HG03342 (cell line): ENCODE data around the gene COL24A1.
"Not testable (repeated sequence)": the region's sequence is repeated elsewhere in the genome, so short reads cannot be mapped to it uniquely, and the experiment has no call there.

Source experiments
- ATAC-seq: cut with Tn5 transposase; IDR thresholded peaks from one replicate; pipeline ENCODE4 v1.9.1; 2021; ENCODE audit warnings: mild to moderate bottlenecking, moderate library complexity; ENCODE audit not compliant: unreplicated experiment

COL24A1 gene

DNA sequence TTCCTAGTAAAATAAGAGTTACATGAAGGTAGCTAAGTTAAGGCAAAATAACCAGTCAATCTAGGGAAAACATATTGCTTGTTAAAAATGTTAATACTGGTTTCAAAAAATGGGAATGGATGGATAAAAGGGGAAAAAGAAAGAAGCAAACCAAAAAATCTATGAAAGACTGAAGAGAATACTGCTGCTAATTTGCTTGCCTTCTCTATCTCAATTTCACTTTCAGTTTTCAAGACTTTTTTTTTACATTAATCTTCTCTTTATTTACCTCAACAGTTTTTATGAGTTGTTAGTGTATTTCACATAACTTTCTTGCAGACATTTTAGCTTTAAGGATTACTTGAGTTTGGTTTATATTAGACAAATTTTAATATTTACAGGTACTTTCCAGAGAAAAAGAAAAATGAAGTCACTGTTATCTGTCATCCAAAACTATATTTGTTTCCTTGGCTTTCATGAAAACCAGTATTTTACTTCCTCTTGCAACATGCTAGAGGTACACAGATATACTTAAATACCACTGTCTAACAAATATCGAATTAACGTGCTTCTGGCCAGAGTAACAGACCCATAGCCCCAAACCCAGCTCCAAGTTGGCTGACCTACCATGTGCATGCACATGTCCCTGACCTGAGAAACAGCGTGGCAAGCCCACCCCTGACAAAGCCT lies 70.7 kb downstream of the COL24A1 start:
- ATAC-seq = peak; percentile 42

- no peak for ATAC-seq
Measured at GRCh38 chr1:86084998-86085397, 71.6 kb downstream of the COL24A1 start.

DNA sequence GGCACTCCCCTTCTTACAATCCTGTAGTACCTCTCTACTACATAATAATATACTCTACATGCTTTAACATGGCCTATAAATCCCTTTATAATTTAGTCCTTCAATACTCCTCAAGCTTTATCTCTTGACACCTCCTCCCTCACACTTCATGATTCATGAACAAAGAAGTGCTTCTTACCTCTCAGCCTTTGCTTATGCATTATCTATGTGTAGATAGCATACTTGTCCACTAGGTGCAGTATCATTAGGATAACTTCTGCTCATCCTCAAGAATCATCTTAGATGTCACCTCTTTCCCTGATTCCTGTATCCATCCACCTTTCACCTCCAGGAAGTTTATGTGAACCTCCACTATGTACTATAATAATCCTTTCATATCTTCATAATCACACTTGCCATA lies 74.4 kb downstream of the COL24A1 start:
- ATAC-seq = peak; percentile 58

DNA sequence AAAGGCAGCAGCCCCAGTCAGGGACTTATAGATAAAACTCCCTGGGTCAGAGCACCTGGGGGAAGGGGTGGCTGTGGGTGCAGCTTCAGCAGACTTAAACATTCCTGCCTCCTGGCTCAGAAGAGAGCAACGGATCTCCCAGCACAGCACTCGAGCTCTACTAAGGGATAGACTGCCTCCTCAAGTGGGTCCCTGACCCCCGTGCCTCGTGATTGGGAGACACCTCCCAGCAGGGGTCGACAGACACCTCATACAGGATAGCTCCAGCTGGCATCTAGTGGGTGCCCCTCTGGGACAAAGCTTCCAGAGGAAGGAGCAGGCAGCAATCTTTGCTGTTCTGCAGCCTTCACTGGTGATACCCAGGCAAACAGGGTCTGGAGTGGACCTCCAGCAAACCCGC lies 84.1 kb downstream of the COL24A1 start:
- not testable (repeated sequence) for ATAC-seq

DNA sequence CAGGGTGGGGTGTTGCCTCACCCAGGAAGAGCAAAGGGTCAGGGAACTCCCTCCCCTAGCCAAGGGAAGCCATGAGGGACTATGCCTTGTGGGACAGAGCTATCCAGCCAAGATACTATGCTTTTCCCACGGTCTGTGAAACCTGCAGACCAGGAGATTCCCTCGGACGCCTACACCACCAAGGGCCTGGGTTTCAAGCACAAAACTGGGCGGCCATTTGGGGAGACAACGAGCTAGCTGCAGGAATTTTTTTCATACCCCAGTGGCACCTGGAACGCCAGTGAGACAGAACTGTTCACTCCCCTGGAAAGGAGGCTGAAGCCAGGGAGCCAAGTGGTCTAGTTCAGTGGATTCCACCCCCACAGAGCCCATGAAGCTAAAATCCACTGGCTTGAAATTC lies 84.7 kb downstream of the COL24A1 start:
- ATAC-seq = not testable (repeated sequence)

GRCh38 chr1:86069757-86070145 lies 86.8 kb downstream of the COL24A1 start:
- no peak for ATAC-seq

GRCh38 chr1:86068841-86069756 lies 87.5 kb downstream of the COL24A1 start:
- ATAC-seq = no peak

- ATAC-seq = no peak
Measured at GRCh38 chr1:86068271-86068721, 88.3 kb downstream of the COL24A1 start.

DNA sequence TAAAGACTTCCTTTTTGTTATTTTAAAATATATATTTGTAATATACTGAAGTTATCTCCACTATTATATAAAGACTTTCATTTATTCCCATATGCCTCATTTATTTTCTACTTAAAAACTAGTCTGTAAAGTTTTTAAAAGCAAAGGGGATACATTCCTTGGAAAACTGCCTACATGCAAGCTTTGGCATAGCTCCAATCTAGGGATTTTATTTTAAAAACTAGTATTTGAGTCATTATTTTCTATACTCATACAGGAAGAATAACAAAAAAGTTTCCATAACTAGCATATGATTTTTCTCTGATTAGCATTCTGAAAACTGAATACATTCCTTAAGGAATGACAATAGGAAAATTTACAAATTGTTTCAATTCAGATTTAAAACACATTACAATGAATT lies 88.9 kb downstream of the COL24A1 start:
- no peak for ATAC-seq

GRCh38 chr1:86064899-86065298 lies 91.7 kb downstream of the COL24A1 start:
- ATAC-seq = no peak

GRCh38 chr1:86063721-86064120 lies 92.9 kb downstream of the COL24A1 start:
- no peak for ATAC-seq

GRCh38 chr1:86062453-86062852 lies 94.1 kb downstream of the COL24A1 start:
- no peak for ATAC-seq

DNA sequence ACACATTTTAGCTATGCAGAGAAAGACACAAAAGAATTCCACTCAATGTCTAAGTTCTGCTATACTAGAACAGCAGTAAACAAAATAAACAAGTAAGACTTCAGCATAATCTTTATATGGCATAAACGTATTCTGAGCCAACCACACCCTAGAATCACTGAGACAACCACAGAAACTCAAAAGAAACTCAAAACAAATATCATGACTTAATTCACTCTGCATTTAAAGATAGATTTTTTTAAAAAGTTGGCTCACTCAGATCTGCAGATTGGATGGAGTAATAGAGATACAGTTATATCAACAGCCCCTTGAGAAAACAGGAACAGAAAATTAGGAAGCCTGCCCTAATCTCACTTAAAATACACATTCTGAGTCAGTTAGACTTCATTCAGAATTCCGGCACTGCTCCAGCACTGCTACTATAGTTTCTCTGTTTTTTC lies 95.0 kb downstream of the COL24A1 start:
- no peak for ATAC-seq

GRCh38 chr1:86054396-86054795 lies 102.2 kb downstream of the COL24A1 start:
- ATAC-seq = no peak

DNA sequence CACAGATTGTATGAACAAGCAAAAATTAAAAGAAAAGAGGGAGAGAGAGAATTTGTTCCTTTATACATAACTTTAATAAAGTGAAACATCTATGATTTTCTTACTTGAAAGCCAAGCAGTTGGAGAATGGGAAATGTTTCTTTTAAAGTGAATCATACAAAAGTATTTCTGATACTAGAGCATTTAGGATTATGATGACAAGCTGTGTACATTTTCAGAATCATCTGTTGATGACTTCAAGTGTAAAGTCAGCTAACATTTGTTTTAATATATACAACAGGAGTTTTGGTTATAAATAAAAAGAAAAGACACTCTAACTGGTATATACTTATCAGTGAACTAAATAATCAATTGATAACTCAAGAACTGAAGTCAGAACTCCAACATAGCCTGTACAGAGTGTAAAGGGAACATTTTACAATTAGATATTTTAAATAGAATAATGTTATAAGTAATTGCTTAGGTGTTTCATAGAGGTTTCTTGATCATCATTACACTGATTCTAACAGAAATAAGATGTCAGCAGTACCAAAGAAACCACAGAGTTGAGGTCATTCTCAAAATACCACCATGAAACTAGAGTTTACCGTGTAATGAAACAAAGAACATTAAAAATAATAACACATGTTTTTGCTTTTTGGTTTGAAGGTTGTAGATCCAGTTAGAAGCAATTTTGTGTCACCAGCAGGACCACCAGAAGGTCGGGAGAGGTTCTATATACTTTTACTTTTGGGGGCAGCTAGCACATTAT lies 103.4 kb downstream of the COL24A1 start:
- no peak for ATAC-seq

DNA sequence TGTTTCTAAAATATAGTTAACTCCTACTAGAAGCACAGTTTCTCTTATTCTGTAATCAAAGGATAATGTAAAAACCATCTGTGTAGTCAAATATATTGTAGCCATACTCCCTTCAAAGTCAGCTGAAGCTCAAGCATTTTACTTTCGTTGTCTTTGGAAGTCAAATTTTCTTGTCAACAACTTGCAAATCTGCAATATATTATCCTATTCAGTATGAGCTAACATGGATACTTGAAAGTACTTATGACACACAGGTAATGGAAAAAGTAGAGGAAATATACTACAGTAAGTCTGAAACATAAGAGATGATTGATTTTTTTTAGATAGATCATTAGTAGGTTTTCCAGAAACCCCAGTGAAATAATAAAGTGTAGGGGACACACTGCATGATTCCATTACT lies 121.5 kb downstream of the COL24A1 start:
- no peak for ATAC-seq

- ATAC-seq = no peak
Measured at GRCh38 chr1:86030180-86030579, 126.4 kb downstream of the COL24A1 start.

GRCh38 chr1:86018283-86018923 lies 138.2 kb downstream of the COL24A1 start:
- peak; percentile 82 for ATAC-seq

DNA sequence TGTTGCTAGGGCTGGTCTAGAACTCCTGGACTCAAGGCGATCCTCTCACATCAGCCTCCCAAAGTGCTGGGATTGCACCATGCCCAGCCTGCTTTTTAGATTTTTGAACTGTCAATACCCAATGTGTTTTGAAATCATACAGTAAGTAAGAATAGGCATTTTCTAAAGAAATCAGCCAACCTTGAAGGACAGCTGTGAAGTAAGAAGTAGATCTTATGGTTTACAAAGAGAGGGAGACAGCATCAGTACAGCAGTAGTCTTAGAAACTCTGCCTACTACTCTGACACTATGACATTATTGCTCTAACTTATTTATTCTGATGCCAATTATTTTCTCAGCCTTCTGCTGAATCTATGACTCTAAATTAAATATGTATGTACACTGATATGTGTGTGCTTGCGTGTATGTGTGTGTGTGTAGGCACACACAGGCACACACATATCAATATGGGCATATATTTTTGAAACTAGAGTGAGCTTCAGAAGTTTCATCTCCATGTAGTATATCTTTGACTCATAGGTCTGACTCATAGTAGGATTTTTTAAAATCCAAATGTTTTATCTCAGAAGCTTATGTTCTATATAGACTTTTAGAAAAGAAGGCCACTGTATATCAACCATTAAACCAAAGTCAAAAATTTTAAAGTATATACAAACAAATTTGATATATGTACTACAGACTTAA lies 140.4 kb downstream of the COL24A1 start:
- ATAC-seq = no peak

GRCh38 chr1:86015375-86015774 lies 141.2 kb downstream of the COL24A1 start:
- ATAC-seq = no peak
